ENCODE results near the gene TFAM.
A peak's percentile ranks its signal among the peaks of the same experiment; 100 is the strongest.
"Not testable (repeated sequence)": the region's sequence is repeated elsewhere in the genome, so short reads cannot be mapped to it uniquely, and the experiment has no call there.

TFAM gene

GRCh38 chr10:58372607-58373441, 12.4 kb upstream of the TFAM start:
- DNase-seq: no peak

- DNase-seq: no peak
Observed at GRCh38 chr10:58373442-58373827, 11.8 kb upstream of the TFAM start.

GRCh38 chr10:58382489-58382995, 2.7 kb upstream of the TFAM start:
- no peak for DNase-seq

GRCh38 chr10:58384095-58384494, 1.1 kb upstream of the TFAM start:
- no peak for DNase-seq

- DNase-seq: peak in 4 of 56 donors; percentile 9 to 46 (median 16)
Observed at GRCh38 chr10:58384544-58384998, 639 bp upstream of the TFAM start.

- DNase-seq: peak in 13 of 56 donors; percentile 5 to 48 (median 21)
Observed at GRCh38 chr10:58385784-58386112, 538 bp downstream of the TFAM start.

- DNase-seq: no peak
Observed at GRCh38 chr10:58389024-58389423, 3.8 kb downstream of the TFAM start.

GRCh38 chr10:58393317-58393716, 8.1 kb downstream of the TFAM start:
- peak in 1 of 56 donors; percentile 9 for DNase-seq

GRCh38 chr10:58394471-58394870, 9.3 kb downstream of the TFAM start:
- DNase-seq: no peak

GRCh38 chr10:58396057-58396456, 10.8 kb downstream of the TFAM start:
- DNase-seq: no peak

GRCh38 chr10:58397830-58398229, 12.6 kb downstream of the TFAM start:
- DNase-seq: no peak

GRCh38 chr10:58399410-58399809, 14.2 kb downstream of the TFAM start:
- DNase-seq: no peak

GRCh38 chr10:58400609-58401008, 15.4 kb downstream of the TFAM start:
- DNase-seq: no peak

GRCh38 chr10:58404001-58404400, 18.8 kb downstream of the TFAM start:
- no peak for DNase-seq

GRCh38 chr10:58409956-58410610, 24.9 kb downstream of the TFAM start:
- DNase-seq: no peak

- no peak for DNase-seq
Observed at GRCh38 chr10:58412502-58412961, 27.3 kb downstream of the TFAM start.

GRCh38 chr10:58414270-58415041, 29.2 kb downstream of the TFAM start:
- peak in 2 of 56 donors; percentile 3 to 4 for DNase-seq

GRCh38 chr10:58415757-58416156, 30.5 kb downstream of the TFAM start:
- no peak for DNase-seq

- DNase-seq: not testable (repeated sequence)
Observed at GRCh38 chr10:58417902-58418301, 32.7 kb downstream of the TFAM start.

GRCh38 chr10:58424176-58424575, 39.0 kb downstream of the TFAM start:
- DNase-seq: no peak

GRCh38 chr10:58428436-58428835, 43.2 kb downstream of the TFAM start:
- DNase-seq: not testable (repeated sequence)

GRCh38 chr10:58431903-58432302, 46.7 kb downstream of the TFAM start:
- DNase-seq: no peak

Measured in amygdala (tissue), 56 donors.